ENCODE measurements around the gene PEMT. TPM values are rescaled to one million over a fixed set of nuclear protein-coding genes. Genes with fewer than 3 reads are reported as not detected.
"Not testable (repeated sequence)": the region's sequence is repeated elsewhere in the genome, so short reads cannot be mapped to it uniquely, and the experiment has no call there.

The PEMT gene
- total RNA-seq, 1 experiment from 2014 or later: 178 TPM

DNA sequence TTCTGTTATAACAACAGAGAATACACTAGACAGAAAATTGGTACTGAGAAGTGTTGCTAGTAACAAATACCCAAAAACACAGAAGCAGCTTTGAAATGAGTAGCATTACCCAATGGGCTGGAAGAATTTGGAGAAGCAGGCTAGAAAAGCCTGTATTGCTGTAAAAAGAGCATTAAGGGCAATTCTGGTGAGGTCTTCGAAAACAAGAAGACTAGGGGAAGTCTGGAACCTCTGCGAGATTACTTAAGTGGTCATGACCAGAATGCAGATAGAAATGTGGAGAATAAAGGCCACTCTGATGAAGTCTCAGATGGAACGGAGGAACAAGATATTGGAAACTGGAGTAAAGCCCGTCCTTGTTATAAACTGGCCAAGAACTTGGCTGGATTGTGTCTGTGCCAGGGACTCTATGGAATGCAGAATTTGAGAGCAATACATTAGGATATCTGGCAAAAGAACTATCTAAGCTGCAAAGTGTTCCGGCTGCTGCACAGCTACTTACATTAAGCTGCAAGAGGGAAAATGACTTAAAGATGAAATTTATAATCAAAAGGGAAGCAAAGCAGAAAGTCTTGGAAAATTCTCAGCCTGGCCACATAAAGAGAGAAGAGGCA, 44.9 kb upstream of the PEMT start:
- no peaks in the 10 kb centered on the region for H3K27me3 ChIP-seq (ENCODE audit: low read length)
- no peaks in the 10 kb centered on the region for H3K79me2 ChIP-seq (ENCODE audit: low read length)
- ChIA-PET CTCF (interaction anchor here (0.6 kb wide), 1 partner anchor 218 kb away, joined by 4 read pairs; no protein-coding TSS in a partner anchor), POLR2A (ENCODE audit: unreplicated experiment) (interaction anchor here (0.6 kb wide), 1 partner anchor 377 kb away, joined by 3 read pairs; no protein-coding TSS in a partner anchor)
- H3K4me1 ChIP-seq (ENCODE audit: insufficient read depth, low read length): no peaks in the 10 kb centered on the region
- H3K4me3 ChIP-seq (ENCODE audit: low read length): no peak overlapping the region
- no peaks in the 10 kb centered on the region for H4K20me1 ChIP-seq (ENCODE audit: low read length)
- intact Hi-C loops (cut with micrococcal nuclease): no loop called here
- H3K9me2 ChIP-seq (replicated peaks; ENCODE audit: low read length): no peaks in the 10 kb centered on the region
- H3K4me2 ChIP-seq (ENCODE audit: low read length): no peak overlapping the region
- no peak overlapping the region for H3K27ac ChIP-seq (ENCODE audit: low read length)
- DNase-seq (no peak), ATAC-seq (no peak)
- no peak overlapping the region for H2AFZ ChIP-seq (ENCODE audit: low read length)
- TF ChIP-seq EZH2phosphoT487 (IDR thresholded peaks at IDR 0.05; ENCODE audit: borderline replicate concordance, low read length) (no peak), EZH2 (IDR thresholded peaks at IDR 0.05; ENCODE audit: low read length, unreplicated experiment) (no peak)
- TF ChIP-seq, protein P1, sequence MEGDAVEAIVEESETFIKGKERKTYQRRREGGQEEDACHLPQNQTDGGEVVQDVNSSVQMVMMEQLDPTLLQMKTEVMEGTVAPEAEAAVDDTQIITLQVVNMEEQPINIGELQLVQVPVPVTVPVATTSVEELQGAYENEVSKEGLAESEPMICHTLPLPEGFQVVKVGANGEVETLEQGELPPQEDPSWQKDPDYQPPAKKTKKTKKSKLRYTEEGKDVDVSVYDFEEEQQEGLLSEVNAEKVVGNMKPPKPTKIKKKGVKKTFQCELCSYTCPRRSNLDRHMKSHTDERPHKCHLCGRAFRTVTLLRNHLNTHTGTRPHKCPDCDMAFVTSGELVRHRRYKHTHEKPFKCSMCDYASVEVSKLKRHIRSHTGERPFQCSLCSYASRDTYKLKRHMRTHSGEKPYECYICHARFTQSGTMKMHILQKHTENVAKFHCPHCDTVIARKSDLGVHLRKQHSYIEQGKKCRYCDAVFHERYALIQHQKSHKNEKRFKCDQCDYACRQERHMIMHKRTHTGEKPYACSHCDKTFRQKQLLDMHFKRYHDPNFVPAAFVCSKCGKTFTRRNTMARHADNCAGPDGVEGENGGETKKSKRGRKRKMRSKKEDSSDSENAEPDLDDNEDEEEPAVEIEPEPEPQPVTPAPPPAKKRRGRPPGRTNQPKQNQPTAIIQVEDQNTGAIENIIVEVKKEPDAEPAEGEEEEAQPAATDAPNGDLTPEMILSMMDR (conservative IDR thresholded peaks at IDR 0.05; ENCODE audit: low read depth, low read length): no peak
- no TSS peak for BruUV-seq (replicated peaks)
- H3K36me3 ChIP-seq (ENCODE audit: low read depth, low read length): no peaks in the 10 kb centered on the region
- H3K9ac ChIP-seq (ENCODE audit: low read length): no peak overlapping the region
- no peaks in the 10 kb centered on the region for H3K9me3 ChIP-seq (ENCODE audit: low read length)
- no peaks in the 10 kb centered on the region for H3F3A ChIP-seq (ENCODE audit: low read length, unreplicated experiment)

DNA sequence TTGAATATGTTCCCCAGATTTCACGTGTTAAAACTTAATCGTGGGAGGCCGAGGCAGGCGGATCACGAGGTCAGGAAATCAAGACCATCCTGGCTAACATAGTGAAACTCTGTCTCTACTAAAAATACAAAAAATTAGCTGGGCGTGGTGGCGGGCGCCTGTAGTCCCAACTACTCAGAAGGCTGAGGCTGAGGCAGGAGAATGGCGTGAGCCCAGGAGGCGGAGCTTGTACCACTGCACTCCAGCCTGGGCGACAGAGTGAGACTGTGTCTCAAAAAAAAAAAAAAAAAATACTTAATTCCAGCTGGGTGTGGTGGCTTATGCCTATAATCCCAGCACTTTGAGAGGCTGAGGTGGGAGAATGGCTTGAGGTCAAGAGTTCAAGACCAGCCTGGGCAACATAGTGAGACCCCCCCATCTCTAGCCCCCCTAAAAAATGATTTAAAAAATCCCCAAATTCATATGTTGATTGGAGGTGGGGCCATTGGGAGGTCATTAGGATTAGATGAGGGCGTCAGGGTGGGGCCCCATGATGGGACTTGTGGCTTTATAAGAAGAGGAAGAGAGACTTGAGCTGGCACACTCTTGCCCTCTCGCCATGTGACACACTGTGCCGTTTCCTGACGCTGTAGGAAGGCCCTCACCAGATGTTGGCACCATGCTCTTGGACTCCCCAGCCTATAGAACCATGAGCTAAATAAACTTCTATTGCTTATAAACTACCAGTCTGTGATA, 44.2 kb upstream of the PEMT start:
- H3K79me2 ChIP-seq (ENCODE audit: low read length); DNase-seq; H3F3A ChIP-seq (ENCODE audit: low read length, unreplicated experiment); H3K4me1 ChIP-seq (ENCODE audit: insufficient read depth, low read length); H4K20me1 ChIP-seq (ENCODE audit: low read length); BruUV-seq (replicated peaks); H3K4me2 ChIP-seq (ENCODE audit: low read length); H3K9me2 ChIP-seq (replicated peaks; ENCODE audit: low read length); H3K27me3 ChIP-seq (ENCODE audit: low read length); H3K36me3 ChIP-seq (ENCODE audit: low read depth, low read length); H2AFZ ChIP-seq (ENCODE audit: low read length); ATAC-seq; H3K9me3 ChIP-seq (ENCODE audit: low read length); intact Hi-C loops (cut with micrococcal nuclease); H3K4me3 ChIP-seq (ENCODE audit: low read length); H3K9ac ChIP-seq (ENCODE audit: low read length); H3K27ac ChIP-seq (ENCODE audit: low read length): not testable (repeated sequence)
- CTCF ChIA-PET: interaction anchor here (0.6 kb wide), 1 partner anchor 219 kb away, joined by 4 read pairs; no protein-coding TSS in a partner anchor
- POLR2A ChIA-PET (ENCODE audit: unreplicated experiment): interaction anchor here (0.6 kb wide), 1 partner anchor 378 kb away, joined by 3 read pairs; no protein-coding TSS in a partner anchor

DNA sequence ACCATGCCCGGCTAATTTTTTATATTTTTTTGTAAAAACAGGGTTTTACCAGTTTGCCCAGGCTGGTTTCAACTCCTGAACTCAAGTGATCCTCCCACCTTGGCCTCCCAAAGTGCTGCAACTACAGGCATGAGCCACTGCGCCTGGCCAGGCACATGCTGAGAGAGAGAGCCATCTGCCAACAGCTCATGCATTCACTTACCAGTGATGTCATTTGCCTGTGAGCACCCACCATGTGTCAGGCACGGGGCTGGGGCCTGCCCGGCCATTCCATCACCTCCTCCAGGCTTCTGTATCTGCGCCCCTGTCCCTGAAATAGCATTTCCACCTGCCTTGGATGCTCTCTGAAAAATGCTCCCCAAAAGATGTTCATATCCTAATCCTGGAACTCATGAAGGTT, 43.6 kb upstream of the PEMT start:
- ChIA-PET POLR2A (ENCODE audit: unreplicated experiment) (no interaction called here), CTCF (interaction anchor here (0.5 kb wide), 1 partner anchor 10 kb away, joined by 3 read pairs; no protein-coding TSS in a partner anchor)
- Histone ChIP-seq H3K27ac (ENCODE audit: low read length) (no peak overlapping the region), H3F3A (ENCODE audit: low read length, unreplicated experiment) (no peaks in the 10 kb centered on the region), H3K9ac (ENCODE audit: low read length) (no peak overlapping the region), H3K4me3 (ENCODE audit: low read length) (no peak overlapping the region), H3K27me3 (ENCODE audit: low read length) (no peaks in the 10 kb centered on the region), H3K9me2 (replicated peaks; ENCODE audit: low read length) (no peaks in the 10 kb centered on the region), H2AFZ (ENCODE audit: low read length) (no peak overlapping the region), H3K79me2 (ENCODE audit: low read length) (no peaks in the 10 kb centered on the region), H3K4me2 (ENCODE audit: low read length) (no peak overlapping the region), H3K9me3 (ENCODE audit: low read length) (no peaks in the 10 kb centered on the region), H4K20me1 (ENCODE audit: low read length) (no peaks in the 10 kb centered on the region), H3K36me3 (ENCODE audit: low read depth, low read length) (no peaks in the 10 kb centered on the region), H3K4me1 (ENCODE audit: insufficient read depth, low read length) (no peaks in the 10 kb centered on the region)
- DNase-seq: no peak
- no peak for ATAC-seq
- TF ChIP-seq EZH2phosphoT487 (IDR thresholded peaks at IDR 0.05; ENCODE audit: borderline replicate concordance, low read length) (no peak), EZH2 (IDR thresholded peaks at IDR 0.05; ENCODE audit: low read length, unreplicated experiment) (no peak)
- TF ChIP-seq, protein P1 (conservative IDR thresholded peaks at IDR 0.05; ENCODE audit: low read depth, low read length): no peak
- BruUV-seq (replicated peaks): no TSS peak
- intact Hi-C loops (cut with micrococcal nuclease): no loop called here

All from PC-3 (cell line).